ENCODE data around the gene SQSTM1.

Gene SQSTM1

GRCh38 chr5:179875741-179876609 is 55.3 kb downstream of the SQSTM1 start:
- no peak for DNase-seq

GRCh38 chr5:179876610-179876952 is 55.9 kb downstream of the SQSTM1 start:
- no peak for DNase-seq

- no peak for DNase-seq
These were observed 57.7 kb downstream of the SQSTM1 start for GRCh38 chr5:179878222-179879002.

- DNase-seq = no peak
These were observed 58.4 kb downstream of the SQSTM1 start for GRCh38 chr5:179879003-179879689.

GRCh38 chr5:179879690-179880010 is 58.9 kb downstream of the SQSTM1 start:
- DNase-seq = no peak

- no peak for DNase-seq
These were observed 59.5 kb downstream of the SQSTM1 start for GRCh38 chr5:179880066-179880650.

GRCh38 chr5:179880848-179881590 is 60.3 kb downstream of the SQSTM1 start:
- DNase-seq = no peak

GRCh38 chr5:179882338-179882737 is 61.6 kb downstream of the SQSTM1 start:
- DNase-seq = no peak

- no peak for DNase-seq
These were observed 62.5 kb downstream of the SQSTM1 start for GRCh38 chr5:179883163-179883562.

- DNase-seq = no peak
These were observed 64.9 kb downstream of the SQSTM1 start for GRCh38 chr5:179885491-179886090.

GRCh38 chr5:179886190-179886911 is 65.6 kb downstream of the SQSTM1 start:
- no peak for DNase-seq

GRCh38 chr5:179887095-179887494 is 66.4 kb downstream of the SQSTM1 start:
- DNase-seq = no peak
